HG03342 (cell line): Measurements from ENCODE around the gene AATK.

Experiments
- ATAC-seq: cut with Tn5 transposase; IDR thresholded peaks from one replicate; pipeline ENCODE4 v1.9.1; 2021; ENCODE audit warnings: mild to moderate bottlenecking, moderate library complexity; ENCODE audit not compliant: unreplicated experiment

The AATK gene

GRCh38 chr17:81097134-81097942 is 68.7 kb downstream of the AATK start:
- no peak for ATAC-seq

- ATAC-seq: no peak
Measured at GRCh38 chr17:81096741-81097133, 69.3 kb downstream of the AATK start.

GRCh38 chr17:81095383-81095762 is 70.6 kb downstream of the AATK start:
- ATAC-seq: peak; percentile 7

- peak; percentile 59 for ATAC-seq
Measured at GRCh38 chr17:81094509-81095382, 71.3 kb downstream of the AATK start.

- no peak for ATAC-seq
Measured at GRCh38 chr17:81093619-81094508, 72.2 kb downstream of the AATK start.

- ATAC-seq: no peak
Measured at GRCh38 chr17:81092518-81093095, 73.4 kb downstream of the AATK start.

- ATAC-seq: no peak
Measured at GRCh38 chr17:81091774-81092517, 74.1 kb downstream of the AATK start.

GRCh38 chr17:81091154-81091553 is 74.9 kb downstream of the AATK start:
- no peak for ATAC-seq

GRCh38 chr17:81090361-81091136 is 75.5 kb downstream of the AATK start:
- ATAC-seq: no peak

- no peak for ATAC-seq
Measured at GRCh38 chr17:81086789-81087551, 79.1 kb downstream of the AATK start.

GRCh38 chr17:81085420-81085911 is 80.6 kb downstream of the AATK start:
- no peak for ATAC-seq

- no peak for ATAC-seq
Measured at GRCh38 chr17:81084680-81085419, 81.2 kb downstream of the AATK start.

- ATAC-seq: no peak
Measured at GRCh38 chr17:81083125-81083765, 82.8 kb downstream of the AATK start.

- ATAC-seq: no peak
Measured at GRCh38 chr17:81082177-81083073, 83.6 kb downstream of the AATK start.

GRCh38 chr17:81081222-81082176 is 84.5 kb downstream of the AATK start:
- no peak for ATAC-seq
